Esophagus (tissue), 2 donors: ENCODE measurements around the gene AFTPH. TPM values are rescaled to one million over a fixed set of nuclear protein-coding genes. Genes with fewer than 3 reads are reported as not detected.

Experiments used
- H3K27ac ChIP-seq, 2 donors: one replicate each; pipeline ENCODE4 v1.5.1; 2013; ENCODE audit warnings: low read depth in 2 of 2, mild to moderate bottlenecking in 2 of 2, inconsistent platforms in 1 of 2, low read length in 1 of 2, moderate library complexity in 1 of 2
- H3K27me3 ChIP-seq, 2 donors: one replicate each; pipeline ENCODE4 v1.6.1; 2013; ENCODE audit warnings: low read length in 2 of 2, control low read depth in 1 of 2, mild to moderate bottlenecking in 1 of 2; ENCODE audit not compliant: insufficient read depth in 2 of 2, control insufficient read depth in 1 of 2
- H3K36me3 ChIP-seq, 2 donors: one replicate each; pipeline ENCODE4 v1.6.1; 2013; ENCODE audit warnings: low read length in 1 of 2; ENCODE audit not compliant: control insufficient read depth in 2 of 2, insufficient read depth in 2 of 2
- H3K4me1 ChIP-seq, 2 donors: one replicate each; pipeline ENCODE4 v1.6.1; 2013; ENCODE audit warnings: low read length in 1 of 2; ENCODE audit not compliant: control insufficient read depth in 2 of 2, insufficient read depth in 2 of 2
- H3K4me3 ChIP-seq, 2 donors: one replicate each; pipeline ENCODE4 v1.5.1; 2013; ENCODE audit warnings: low read length in 2 of 2, mild to moderate bottlenecking in 2 of 2, low read depth in 1 of 2, moderate library complexity in 1 of 2
- H3K9me3 ChIP-seq, 2 donors: one replicate each; pipeline ENCODE4 v1.6.1; 2013; ENCODE audit warnings: mild to moderate bottlenecking in 2 of 2, low read depth in 1 of 2, low read length in 1 of 2, moderate library complexity in 1 of 2; ENCODE audit not compliant: control insufficient read depth in 2 of 2, insufficient read depth in 1 of 2
- WGBS, 2 donors: extraction: QIAGEN DNeasy Blood & Tissue Kit; methylation state at CpG; one replicate each; pipeline ENCODE4 v1.1.7; 2013; 5-methylcytosine and 5-hydroxymethylcytosine counted together
- polyA plus RNA-seq, 2 donors: library from polyadenylated mRNA; stranded (reverse); fragments of 200-250 nt; gene quantifications; one replicate each; pipeline ENCODE4 v1.2.3, GENCODE V29; 2013
- donor health status: healthy with polysubstance abuse.
- donor health status: Bipolar disorder and iron deficiency.

The AFTPH gene
- polyA plus RNA-seq, 2 donors, result 23.1 to 29.2 TPM

- H3K36me3 ChIP-seq, result no peaks in the 10 kb centered on the region
- H3K4me3 ChIP-seq, result no peak overlapping the region
- peak overlapping the region in 1 of 2 donors; percentile 70 for H3K27ac ChIP-seq
- H3K9me3 ChIP-seq, result no peaks in the 10 kb centered on the region
- H3K4me1 ChIP-seq, result peaks cover 0 to 2% of the 10 kb centered on the region in 2 donors
- 41 to 50% methylated on average over 5 of the region's 5 CpGs for WGBS, 2 donors
- H3K27me3 ChIP-seq, result no peaks in the 10 kb centered on the region
Measured at GRCh38 chr2:64482765-64483504, 41.2 kb upstream of the AFTPH start.

DNA sequence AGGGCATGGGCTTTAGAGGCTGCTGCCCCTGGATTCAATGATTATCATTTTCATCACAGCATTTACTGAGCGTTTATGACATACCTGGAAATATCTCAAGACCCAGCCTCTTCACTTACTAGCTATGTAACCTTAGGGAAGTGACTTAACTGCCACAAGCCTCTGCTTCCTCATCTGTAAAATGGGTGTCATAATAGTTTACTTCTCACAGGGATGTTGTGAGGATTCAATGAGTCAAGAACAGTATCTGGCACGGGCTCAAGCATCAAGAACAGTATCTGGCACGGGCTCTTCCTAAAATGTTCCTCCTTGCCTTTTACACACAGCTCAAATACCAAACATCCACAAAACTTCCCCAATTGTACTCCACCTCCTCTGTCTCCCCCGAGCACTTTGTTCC is 38.8 kb upstream of the AFTPH start:
- Histone ChIP-seq H3K36me3 (no peaks in the 10 kb centered on the region), H3K4me3 (no peak overlapping the region), H3K27ac (peak overlapping the region; percentile 78 to 80), H3K9me3 (no peaks in the 10 kb centered on the region), H3K4me1 (no peaks in the 10 kb centered on the region), H3K27me3 (no peaks in the 10 kb centered on the region)
- WGBS, 2 donors, result 46 to 59% methylated on average over 4 of the region's 4 CpGs

DNA sequence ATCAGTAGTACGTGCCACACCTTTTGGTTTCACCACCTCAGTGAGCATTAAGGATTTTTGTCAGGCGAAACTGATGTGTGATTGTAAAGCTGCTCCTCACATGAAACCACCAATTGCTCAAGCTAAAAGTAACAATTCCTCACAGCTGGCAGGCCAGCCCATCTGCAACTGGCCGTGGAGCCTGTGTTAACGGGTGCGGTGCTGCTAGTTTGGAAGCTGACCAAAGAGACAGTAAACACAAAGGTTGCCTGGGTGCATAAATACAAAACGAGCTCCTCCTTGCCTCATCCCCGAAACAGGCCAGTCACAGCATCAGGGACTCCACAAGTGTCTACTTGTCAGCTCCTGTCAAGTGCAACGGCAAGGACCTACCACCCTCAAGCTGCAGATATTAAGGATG is 38.2 kb upstream of the AFTPH start:
- no peaks in the 10 kb centered on the region for H3K9me3 ChIP-seq
- 29 to 53% methylated on average over 8 of the region's 8 CpGs for WGBS, 2 donors
- no peaks in the 10 kb centered on the region for H3K36me3 ChIP-seq
- H3K4me1 ChIP-seq, result no peaks in the 10 kb centered on the region
- H3K27me3 ChIP-seq, result no peaks in the 10 kb centered on the region
- peak overlapping the region; percentile 78 to 80 for H3K27ac ChIP-seq
- no peak overlapping the region for H3K4me3 ChIP-seq

DNA sequence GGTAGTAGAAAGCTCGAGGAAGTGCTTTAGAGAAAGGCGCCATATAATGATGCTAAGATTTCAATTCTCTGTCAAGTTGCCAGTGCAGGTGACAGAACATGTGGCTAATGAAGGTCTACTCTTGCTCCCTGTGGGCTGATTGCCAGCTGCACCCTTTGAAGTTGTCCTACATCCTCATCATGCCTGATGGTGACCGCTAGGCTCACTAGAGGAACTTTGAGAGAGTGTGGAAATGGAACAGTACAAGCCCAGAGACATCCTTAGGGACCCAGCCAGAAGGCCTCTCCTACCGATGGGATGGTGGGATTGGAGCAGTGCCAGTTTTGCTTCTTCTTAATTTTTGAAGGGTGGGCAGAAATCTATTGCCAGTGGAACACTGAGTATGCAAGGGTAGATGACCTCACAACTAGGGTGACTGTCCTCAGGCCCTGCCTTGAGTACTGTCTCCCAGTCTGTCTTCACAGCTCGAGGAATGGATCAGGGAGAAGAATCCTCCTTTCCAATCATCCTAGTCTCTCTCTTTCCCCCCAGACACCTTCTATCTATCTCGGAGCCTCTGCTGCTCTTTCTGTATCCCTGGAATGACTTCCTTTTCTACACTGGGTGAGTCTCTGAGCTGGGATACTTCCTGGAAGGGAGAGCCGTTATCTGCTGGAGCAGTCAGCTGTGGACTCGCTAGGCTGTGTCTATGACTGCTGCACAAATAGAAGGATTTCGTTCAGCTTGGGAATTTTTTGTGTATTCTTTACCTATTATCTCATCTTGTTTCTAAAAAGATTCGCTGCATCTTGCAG is 36.7 kb upstream of the AFTPH start:
- H3K4me3 ChIP-seq, result no peak overlapping the region
- H3K9me3 ChIP-seq, result no peaks in the 10 kb centered on the region
- no peaks in the 10 kb centered on the region for H3K36me3 ChIP-seq
- 62 to 68% methylated on average over 10 of the region's 10 CpGs for WGBS, 2 donors
- H3K4me1 ChIP-seq, result no peaks in the 10 kb centered on the region
- H3K27ac ChIP-seq, result no peak overlapping the region
- H3K27me3 ChIP-seq, result no peaks in the 10 kb centered on the region

GRCh38 chr2:64488050-64488974 is 35.8 kb upstream of the AFTPH start:
- Histone ChIP-seq H3K4me1 (no peaks in the 10 kb centered on the region), H3K27ac (no peak overlapping the region), H3K9me3 (no peaks in the 10 kb centered on the region), H3K27me3 (no peaks in the 10 kb centered on the region), H3K36me3 (no peaks in the 10 kb centered on the region), H3K4me3 (no peak overlapping the region)
- WGBS, 2 donors, result 51 to 55% methylated on average over 20 of the region's 20 CpGs

DNA sequence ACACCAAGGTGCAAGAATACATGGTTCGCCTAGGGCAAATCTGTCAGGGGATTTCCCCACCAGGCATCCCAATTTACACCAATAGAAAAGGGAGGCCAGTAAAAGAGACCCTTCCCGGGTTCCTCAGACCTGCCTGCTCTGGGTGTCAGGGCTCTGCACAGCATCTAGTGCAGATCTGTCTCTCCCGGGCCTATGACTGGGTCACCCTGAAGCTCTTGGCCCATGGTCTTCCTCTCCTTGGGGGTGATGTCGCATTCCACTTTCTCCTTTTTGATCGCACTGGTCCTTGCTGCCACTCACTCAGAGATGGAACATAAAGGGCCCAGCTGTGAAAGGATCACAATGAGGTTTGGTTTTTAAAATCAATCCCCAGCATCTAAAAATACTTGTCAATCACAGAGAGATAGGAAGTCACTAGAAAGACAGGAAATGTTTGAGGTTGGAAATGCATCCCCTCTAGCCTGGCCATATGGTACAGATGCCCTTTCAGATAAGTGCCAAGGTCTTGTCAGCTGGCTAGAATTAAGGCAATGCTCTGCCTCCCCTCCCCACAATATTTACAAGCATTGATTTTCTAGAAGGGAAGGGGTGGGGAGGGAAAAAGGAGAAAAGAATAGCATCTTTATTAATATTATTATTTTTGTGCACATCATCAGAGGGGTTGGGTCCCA is 34.9 kb upstream of the AFTPH start:
- Histone ChIP-seq H3K27me3 (no peaks in the 10 kb centered on the region), H3K36me3 (no peaks in the 10 kb centered on the region), H3K27ac (no peak overlapping the region), H3K9me3 (no peaks in the 10 kb centered on the region), H3K4me3 (no peak overlapping the region), H3K4me1 (no peaks in the 10 kb centered on the region)
- 82 to 87% methylated on average over 5 of the region's 5 CpGs for WGBS, 2 donors

- WGBS, 2 donors, result 40 to 72% methylated on average over 4 of the region's 4 CpGs
Measured at GRCh38 chr2:64491426-64491825, 32.7 kb upstream of the AFTPH start.

GRCh38 chr2:64492272-64492671 is 31.9 kb upstream of the AFTPH start:
- Histone ChIP-seq H3K27me3 (no peaks in the 10 kb centered on the region), H3K9me3 (no peaks in the 10 kb centered on the region), H3K4me3 (no peak overlapping the region), H3K27ac (no peak overlapping the region), H3K36me3 (no peaks in the 10 kb centered on the region), H3K4me1 (no peaks in the 10 kb centered on the region)
- WGBS, 2 donors, result 82 to 84% methylated on average over 3 of the region's 3 CpGs

More at GRCh38 chr2:64491426-64491825, 32.7 kb upstream of the AFTPH start:
- Histone ChIP-seq H3K9me3 (no peaks in the 10 kb centered on the region), H3K36me3 (no peaks in the 10 kb centered on the region), H3K4me1 (no peaks in the 10 kb centered on the region), H3K4me3 (no peak overlapping the region), H3K27ac (no peak overlapping the region), H3K27me3 (no peaks in the 10 kb centered on the region)

DNA sequence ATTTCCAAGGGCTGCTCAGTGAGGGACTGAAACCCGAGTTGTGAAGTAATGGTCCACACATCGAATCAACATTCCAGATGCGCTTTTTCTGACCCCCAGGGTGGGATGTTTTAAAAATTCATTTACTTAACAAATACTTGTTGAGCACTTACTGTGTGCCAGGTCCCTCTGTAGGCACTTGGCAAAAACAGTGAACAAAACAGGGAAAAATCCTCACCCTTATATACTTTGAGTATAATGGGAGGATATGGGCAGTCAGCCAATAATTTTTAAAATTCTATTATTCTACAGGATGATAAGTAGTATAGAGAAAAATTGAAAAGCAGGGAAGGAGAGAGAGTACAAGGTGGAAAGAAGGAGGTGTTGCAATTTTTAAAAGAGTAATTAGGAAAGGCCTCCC is 31.3 kb upstream of the AFTPH start:
- no peak overlapping the region for H3K4me3 ChIP-seq
- no peaks in the 10 kb centered on the region for H3K4me1 ChIP-seq
- 84 to 86% methylated on average over 3 of the region's 3 CpGs for WGBS, 2 donors
- no peak overlapping the region for H3K27ac ChIP-seq
- no peaks in the 10 kb centered on the region for H3K9me3 ChIP-seq
- no peaks in the 10 kb centered on the region for H3K27me3 ChIP-seq
- no peaks in the 10 kb centered on the region for H3K36me3 ChIP-seq
